Sigmoid colon (tissue), 4 donors: ENCODE measurements around the gene AGPAT2.

Experiments
- EP300 ChIP-seq, 4 donors: sonication (generic); formaldehyde crosslinking; IDR thresholded peaks; one replicate each; pipeline ENCODE4 v1.6.1; 2017; ENCODE audit warnings: antibody characterized with exemption in 4 of 4
- POLR2A ChIP-seq, 2 donors: fragments of 450-650 bp; IDR thresholded peaks; one replicate each; pipeline ENCODE4 v1.6.1; 2016; ENCODE audit warnings: antibody characterized with exemption in 2 of 2, mild to moderate bottlenecking in 2 of 2, moderate library complexity in 2 of 2
- POLR2AphosphoS5 ChIP-seq, 4 donors: sonication (generic); formaldehyde crosslinking; IDR thresholded peaks; one replicate each; pipeline ENCODE4 v1.6.1; 2017; ENCODE audit warnings: antibody characterized with exemption in 4 of 4
- TF ChIP-seq, protein P1 (sequence below), 4 experiments: fragments of 450-650 bp in 3 of 4; fragments of 200-600 bp in 1 of 4; IDR thresholded peaks; one replicate each; pipeline ENCODE4 v1.5.1; 2016 to 2019; ENCODE audit warnings: antibody characterized with exemption in 4 of 4, mild to moderate bottlenecking in 3 of 4, moderate library complexity in 2 of 4

DNA sequence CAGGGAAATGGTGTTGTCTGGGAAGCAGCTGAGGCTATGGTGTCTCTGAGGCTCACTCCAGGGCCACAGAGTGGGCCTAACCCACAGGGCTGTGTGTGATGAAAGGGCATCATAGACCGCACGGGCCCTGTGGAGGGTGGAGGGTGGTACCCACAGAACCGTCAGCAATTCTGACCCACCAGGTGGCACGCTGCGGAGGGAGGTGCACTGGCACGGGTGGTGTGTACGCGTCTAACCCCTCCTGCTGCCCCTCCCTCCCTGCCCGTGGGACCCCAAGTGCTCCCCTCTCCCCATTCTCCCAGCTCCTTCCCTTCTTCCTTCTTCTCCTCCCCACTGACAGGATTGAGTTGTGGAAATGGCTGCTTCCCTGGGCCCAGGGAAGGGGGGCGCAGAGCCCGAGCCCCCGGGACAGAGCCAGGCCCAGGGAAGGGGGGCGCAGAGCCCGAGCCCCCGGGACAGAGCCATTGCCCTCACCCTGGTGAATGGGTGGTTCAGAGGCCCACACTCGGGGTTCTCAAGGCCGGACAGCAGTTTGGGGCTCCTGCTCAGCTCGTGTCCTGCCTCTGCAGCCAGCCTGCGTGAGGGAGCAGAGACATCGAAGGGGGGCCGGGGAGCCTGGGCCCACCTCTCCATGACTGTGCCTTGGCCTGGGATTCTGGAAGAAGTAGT lies 48.7 kb upstream of the AGPAT2 start:
- TF ChIP-seq, protein P1, sequence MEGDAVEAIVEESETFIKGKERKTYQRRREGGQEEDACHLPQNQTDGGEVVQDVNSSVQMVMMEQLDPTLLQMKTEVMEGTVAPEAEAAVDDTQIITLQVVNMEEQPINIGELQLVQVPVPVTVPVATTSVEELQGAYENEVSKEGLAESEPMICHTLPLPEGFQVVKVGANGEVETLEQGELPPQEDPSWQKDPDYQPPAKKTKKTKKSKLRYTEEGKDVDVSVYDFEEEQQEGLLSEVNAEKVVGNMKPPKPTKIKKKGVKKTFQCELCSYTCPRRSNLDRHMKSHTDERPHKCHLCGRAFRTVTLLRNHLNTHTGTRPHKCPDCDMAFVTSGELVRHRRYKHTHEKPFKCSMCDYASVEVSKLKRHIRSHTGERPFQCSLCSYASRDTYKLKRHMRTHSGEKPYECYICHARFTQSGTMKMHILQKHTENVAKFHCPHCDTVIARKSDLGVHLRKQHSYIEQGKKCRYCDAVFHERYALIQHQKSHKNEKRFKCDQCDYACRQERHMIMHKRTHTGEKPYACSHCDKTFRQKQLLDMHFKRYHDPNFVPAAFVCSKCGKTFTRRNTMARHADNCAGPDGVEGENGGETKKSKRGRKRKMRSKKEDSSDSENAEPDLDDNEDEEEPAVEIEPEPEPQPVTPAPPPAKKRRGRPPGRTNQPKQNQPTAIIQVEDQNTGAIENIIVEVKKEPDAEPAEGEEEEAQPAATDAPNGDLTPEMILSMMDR (IDR thresholded peaks at IDR 0.05): no peak
- TF ChIP-seq EP300 (IDR thresholded peaks at IDR 0.05): no peak
- TF ChIP-seq POLR2A (IDR thresholded peaks at IDR 0.05): no peak
- TF ChIP-seq POLR2AphosphoS5 (IDR thresholded peaks at IDR 0.05): no peak
